Colonic mucosa (tissue), 4 donors: Measurements from ENCODE around the gene CDC5L. TPM values are rescaled to one million over a fixed set of nuclear protein-coding genes. Genes with fewer than 3 reads are reported as not detected.

ENCODE experiments used
- DNase-seq: peaks from one replicate; pipeline ENCODE4 v3.0.0-alpha.2; 2020
- H3K27ac ChIP-seq: fragments of 200-600 bp; one replicate; pipeline ENCODE4 v1.8.0; 2021
- H3K27me3 ChIP-seq: fragments of 200-600 bp; one replicate; pipeline ENCODE4 v1.8.0; 2021
- H3K36me3 ChIP-seq: fragments of 200-600 bp; one replicate; pipeline ENCODE4 v1.8.0; 2021
- H3K4me1 ChIP-seq: fragments of 200-600 bp; one replicate; pipeline ENCODE4 v1.8.0; 2021; ENCODE audit warnings: mild to moderate bottlenecking
- H3K4me3 ChIP-seq: fragments of 200-600 bp; one replicate; pipeline ENCODE4 v1.8.0; 2021
- H3K9ac ChIP-seq, 2 donors: one replicate each; pipeline ENCODE4 v1.7.0; 2013; ENCODE audit warnings: control low read depth in 2 of 2, low read depth in 2 of 2, low read length in 2 of 2
- H3K9me3 ChIP-seq: fragments of 200-600 bp; one replicate; pipeline ENCODE4 v1.8.0; 2021
- CTCF ChIP-seq: fragments of 200-600 bp; IDR thresholded peaks from one replicate; pipeline ENCODE4 v1.8.0; 2022; ENCODE audit warnings: antibody characterized with exemption, mild to moderate bottlenecking
- intact Hi-C: fragments of 100-400 bp; cut with DNase I; formaldehyde crosslinking; loops from one replicate; pipeline ENCODE4 v1.14.1; 2022
- total RNA-seq, 2 donors: library from RNA; stranded (reverse); fragmentation: NEBNext Ultra II Directional in 1 of 2; extraction: Animal tissue kit (Norgen Biotek cat#: 25700) in 1 of 2; gene quantifications; one replicate each; pipeline ENCODE4 v1.2.1, GENCODE V29; 2021
- donor health status: healthy.
- donor health status: DM: no; HTN: no; CAD: no.
- donor health status: DM: no; HTN: no; CAD: no.

CDC5L gene
- total RNA-seq, 2 donors from 2014 or later = 20.6 to 20.8 TPM

GRCh38 chr6:44361947-44362346 lies 25.6 kb upstream of the CDC5L start:
- no peak for TF ChIP-seq CTCF
- Histone ChIP-seq H3K36me3 (no peaks in the 10 kb centered on the region), H3K27me3 (no peaks in the 10 kb centered on the region), H3K9ac (no peak overlapping the region), H3K4me1 (no peaks in the 10 kb centered on the region), H3K27ac (no peak overlapping the region), H3K4me3 (no peak overlapping the region), H3K9me3 (no peaks in the 10 kb centered on the region)
- intact Hi-C loops = no loop called here
- DNase-seq = no peak

GRCh38 chr6:44363377-44363926 lies 24.1 kb upstream of the CDC5L start:
- no peak overlapping the region for H3K27ac ChIP-seq
- no peaks in the 10 kb centered on the region for H3K36me3 ChIP-seq
- intact Hi-C loops = no loop called here
- H3K27me3 ChIP-seq = no peaks in the 10 kb centered on the region
- no peak for DNase-seq
- no peaks in the 10 kb centered on the region for H3K4me1 ChIP-seq
- no peak overlapping the region for H3K4me3 ChIP-seq
- no peak for TF ChIP-seq CTCF
- H3K9me3 ChIP-seq = no peaks in the 10 kb centered on the region
- no peak overlapping the region for H3K9ac ChIP-seq

- Histone ChIP-seq H3K27me3 (no peaks in the 10 kb centered on the region), H3K4me3 (no peak overlapping the region)
These were observed 20.7 kb upstream of the CDC5L start for GRCh38 chr6:44366781-44367180.

GRCh38 chr6:44367681-44368080 lies 19.8 kb upstream of the CDC5L start:
- no peak for DNase-seq
- no peak for TF ChIP-seq CTCF
- intact Hi-C loops = no loop called here

More at GRCh38 chr6:44366781-44367180, 20.7 kb upstream of the CDC5L start:
- no peak for DNase-seq
- Histone ChIP-seq H3K9me3 (no peaks in the 10 kb centered on the region), H3K27ac (no peak overlapping the region), H3K36me3 (no peaks in the 10 kb centered on the region), H3K4me1 (no peaks in the 10 kb centered on the region), H3K9ac (no peak overlapping the region)
- TF ChIP-seq CTCF = no peak
- intact Hi-C loops = no loop called here

GRCh38 chr6:44373051-44373450 lies 14.5 kb upstream of the CDC5L start:
- Histone ChIP-seq H3K27me3 (no peaks in the 10 kb centered on the region), H3K4me1 (no peaks in the 10 kb centered on the region), H3K27ac (no peak overlapping the region), H3K9ac (no peak overlapping the region), H3K9me3 (no peaks in the 10 kb centered on the region), H3K4me3 (no peak overlapping the region), H3K36me3 (no peaks in the 10 kb centered on the region)
- TF ChIP-seq CTCF = no peak
- intact Hi-C loops = no loop called here
- no peak for DNase-seq

More at GRCh38 chr6:44367681-44368080, 19.8 kb upstream of the CDC5L start:
- Histone ChIP-seq H3K27ac (no peak overlapping the region), H3K4me3 (no peak overlapping the region), H3K36me3 (no peaks in the 10 kb centered on the region), H3K9ac (no peak overlapping the region), H3K9me3 (no peaks in the 10 kb centered on the region), H3K27me3 (no peaks in the 10 kb centered on the region), H3K4me1 (no peaks in the 10 kb centered on the region)
